Neuronal stem cell (in vitro differentiated cells): ENCODE data around the gene IDS.

Experiments used
- DNase-seq: peaks from one replicate; pipeline ENCODE4 v3.0.0-alpha.2; 2013; ENCODE audit warnings: low spot score
- H2AFZ ChIP-seq: one replicate; pipeline ENCODE4 v1.6.1; 2013; ENCODE audit warnings: mild to moderate bottlenecking, low read length, inconsistent platforms
- H2AK5ac ChIP-seq: 2 replicates; pipeline ENCODE4 v1.6.1; 2013; ENCODE audit warnings: low read depth, mild to moderate bottlenecking, inconsistent platforms, low read length, moderate library complexity, mixed read lengths
- H2BK120ac ChIP-seq: 2 replicates; pipeline ENCODE4 v1.6.1; 2013; ENCODE audit warnings: low read depth, mild to moderate bottlenecking, inconsistent platforms, low read length, moderate library complexity, mixed read lengths
- H2BK12ac ChIP-seq: one replicate; pipeline ENCODE4 v1.6.1; 2013; ENCODE audit warnings: low read length, inconsistent platforms
- H2BK15ac ChIP-seq: 2 replicates; pipeline ENCODE4 v1.6.1; 2013; ENCODE audit warnings: mild to moderate bottlenecking, low read length, inconsistent platforms, mixed read lengths
- H2BK5ac ChIP-seq: one replicate; pipeline ENCODE4 v1.6.1; 2013; ENCODE audit warnings: inconsistent platforms, mild to moderate bottlenecking, low read length, moderate library complexity
- H3K14ac ChIP-seq: one replicate; pipeline ENCODE4 v1.6.1; 2013; ENCODE audit warnings: low read length, inconsistent platforms
- H3K18ac ChIP-seq: 2 replicates; pipeline ENCODE4 v1.6.1; 2013; ENCODE audit warnings: low read length, inconsistent platforms
- H3K23ac ChIP-seq: 2 replicates; pipeline ENCODE4 v1.6.1; 2013; ENCODE audit warnings: low read depth, mild to moderate bottlenecking, mixed read lengths, low read length, inconsistent platforms; ENCODE audit not compliant: poor library complexity
- H3K27ac ChIP-seq: replicated peaks from 3 replicates; pipeline ENCODE4 v1.5.1; 2013; ENCODE audit warnings: low read length, inconsistent platforms
- H3K27me3 ChIP-seq, 3 experiments: 2 replicates each; pipeline ENCODE4 v1.6.1; 2013; ENCODE audit warnings: low read length in 3 of 3, mild to moderate bottlenecking in 2 of 3, inconsistent platforms in 1 of 3, low read depth in 1 of 3, mixed read lengths in 1 of 3, moderate library complexity in 1 of 3; ENCODE audit not compliant: control insufficient read depth in 3 of 3, insufficient read depth in 3 of 3
- H3K36me3 ChIP-seq, 2 donors: replicated peaks in 1 of 2; 2 replicates each; pipeline ENCODE4 v1.6.1; 2013; ENCODE audit warnings: low read length in 2 of 2; ENCODE audit not compliant: control insufficient read depth in 2 of 2, insufficient read depth in 2 of 2
- H3K4ac ChIP-seq: 2 replicates; pipeline ENCODE4 v1.6.1; 2013; ENCODE audit warnings: inconsistent platforms, mild to moderate bottlenecking, low read length, moderate library complexity
- H3K4me1 ChIP-seq, 2 donors: 1 replicate in 1 of 2; 2 replicates in 1 of 2; pipeline ENCODE4 v1.6.1; 2013; ENCODE audit warnings: low read length in 2 of 2, low read depth in 1 of 2; ENCODE audit not compliant: control insufficient read depth in 2 of 2, insufficient read depth in 1 of 2
- H3K4me2 ChIP-seq: one replicate; pipeline ENCODE4 v1.6.1; 2013; ENCODE audit warnings: mild to moderate bottlenecking, low read length, inconsistent platforms; ENCODE audit not compliant: insufficient read depth, poor library complexity, severe bottlenecking
- H3K4me3 ChIP-seq, 2 donors: 2 replicates each; pipeline ENCODE4 v1.5.1; 2013; ENCODE audit warnings: low read length in 2 of 2, mild to moderate bottlenecking in 2 of 2, inconsistent platforms in 1 of 2, moderate library complexity in 1 of 2
- H3K79me1 ChIP-seq: one replicate; pipeline ENCODE4 v1.6.1; 2013; ENCODE audit warnings: low read depth, mild to moderate bottlenecking, inconsistent platforms, low read length, moderate library complexity
- H3K9ac ChIP-seq: one replicate; pipeline ENCODE4 v1.6.1; 2013; ENCODE audit warnings: mild to moderate bottlenecking, low read depth, low read length, inconsistent platforms; ENCODE audit not compliant: poor library complexity
- H3K9me3 ChIP-seq, 2 donors: replicated peaks in 1 of 2; 2 replicates each; pipeline versions ENCODE3 to v1.6.1; 2013; ENCODE audit warnings: low read length in 2 of 2, mild to moderate bottlenecking in 2 of 2, inconsistent platforms in 1 of 2, low read depth in 1 of 2, mixed read lengths in 1 of 2, moderate library complexity in 1 of 2; ENCODE audit not compliant: control insufficient read depth in 2 of 2, insufficient read depth in 1 of 2
- H4K8ac ChIP-seq: one replicate; pipeline ENCODE4 v1.6.1; 2013; ENCODE audit warnings: low read depth, mild to moderate bottlenecking, inconsistent platforms, low read length, moderate library complexity
- H4K91ac ChIP-seq: one replicate; pipeline ENCODE4 v1.6.1; 2013; ENCODE audit warnings: low read length, low read depth, mild to moderate bottlenecking, inconsistent platforms; ENCODE audit not compliant: poor library complexity
- WGBS, 2 donors: extraction: QIAGEN DNeasy Blood & Tissue Kit; methylation state at CpG; one replicate each; pipeline ENCODE4 v1.1.7; 2013; ENCODE audit warnings: missing lambda C conversion rate in 2 of 2, mixed read lengths in 1 of 2; ENCODE audit not compliant: insufficient read length in 2 of 2, insufficient replicate concordance in 1 of 2; ENCODE audit errors: extremely low coverage in 2 of 2; 5-methylcytosine and 5-hydroxymethylcytosine counted together

The IDS gene

DNA sequence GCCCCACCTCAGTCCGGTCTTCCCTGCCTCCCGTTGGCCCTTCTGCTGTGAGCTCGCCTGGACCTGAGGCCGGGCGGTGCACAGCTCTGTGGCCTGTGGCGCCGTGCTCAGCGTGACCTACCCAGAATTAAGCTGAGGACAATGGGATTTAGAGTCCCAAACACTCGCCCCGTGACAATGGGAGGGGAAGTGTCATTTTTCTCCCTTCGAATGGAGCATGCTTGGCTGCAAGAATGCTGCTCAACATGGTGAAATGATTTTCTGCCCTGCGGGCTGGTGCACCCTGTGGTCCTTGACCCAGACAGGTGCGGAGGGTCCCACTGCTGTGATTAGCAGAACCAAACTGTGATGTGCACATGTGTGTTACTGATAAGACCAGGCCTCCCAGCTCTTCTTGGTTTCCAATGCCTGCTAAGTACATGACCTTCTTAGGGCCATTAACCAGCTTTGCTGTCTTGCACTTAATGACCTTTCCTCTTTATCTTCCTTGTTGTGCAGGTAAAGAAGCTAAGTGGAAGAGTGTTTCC is 36.5 kb upstream of the IDS start:
- Histone ChIP-seq H3K79me1 (no peaks in the 10 kb centered on the region), H4K8ac (no peak overlapping the region), H2BK120ac (no peak overlapping the region), H2BK5ac (no peak overlapping the region), H3K4me1 (no peaks in the 10 kb centered on the region), H3K9ac (no peak overlapping the region), H3K36me3 (no peaks in the 10 kb centered on the region), H2AK5ac (no peak overlapping the region), H3K4me3 (peak overlapping the region; percentile 57 to 89), H2AFZ (peak overlapping the region; percentile 85), H3K9me3 (no peaks in the 10 kb centered on the region), H3K27me3 (no peaks in the 10 kb centered on the region), H3K14ac (no peak overlapping the region), H3K4me2 (peak overlapping the region; percentile 83), H3K27ac (no peak overlapping the region), H4K91ac (no peak overlapping the region), H3K23ac (no peak overlapping the region), H2BK15ac (no peak overlapping the region), H2BK12ac (no peak overlapping the region), H3K18ac (peak overlapping the region; percentile 17), H3K4ac (no peak overlapping the region)
- no peak for DNase-seq
- no CpG with 5 or more reads among the region's 13 CpGs for WGBS, 2 donors

DNA sequence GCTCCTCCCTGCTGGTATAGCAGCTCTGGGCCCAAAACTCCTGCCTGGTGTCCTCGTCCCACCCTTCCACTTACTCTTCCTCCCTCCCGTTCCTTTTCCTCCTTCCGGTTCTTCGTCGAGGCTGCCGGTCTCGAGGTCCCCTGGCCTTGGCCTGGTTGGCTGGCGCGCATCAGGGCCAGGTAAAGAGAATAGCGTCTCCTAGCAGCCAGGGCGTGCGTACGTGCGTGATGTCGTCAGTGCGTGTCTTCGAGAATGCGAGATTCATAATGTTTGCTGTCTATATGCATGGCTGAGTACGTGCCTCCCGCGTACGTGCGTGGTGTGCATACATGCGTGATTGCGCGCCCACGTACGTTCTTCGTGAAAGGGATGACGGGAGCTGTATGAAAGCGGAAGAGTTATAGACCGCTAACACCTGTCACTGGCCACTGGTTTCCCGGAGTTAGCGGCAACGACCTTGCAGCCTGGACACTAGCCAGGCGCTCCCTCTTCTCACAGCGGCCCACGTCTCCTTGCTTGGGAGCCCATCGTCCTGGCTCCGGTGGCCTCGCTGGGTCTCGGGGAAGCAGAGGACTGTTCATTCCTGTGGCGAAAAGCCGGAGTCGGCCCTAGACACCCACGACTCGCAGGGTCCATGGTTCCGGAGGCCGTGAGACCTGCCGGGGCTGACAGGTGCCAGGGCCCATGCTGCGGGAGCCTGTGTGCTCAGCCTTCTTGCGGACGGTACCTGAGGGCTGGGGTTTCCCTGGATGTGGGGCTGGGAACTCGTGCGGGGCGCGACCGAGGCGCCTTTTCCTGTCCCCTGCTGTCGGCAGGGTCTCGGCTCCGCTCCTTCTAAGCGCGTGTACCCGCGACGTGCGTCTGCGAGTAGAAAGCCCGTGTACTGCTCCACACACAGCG is 35.8 kb upstream of the IDS start, which contains the start of gene EOLA1:
TSS of gene EOLA1 (plus strand) at position 392 of the 900 bp plus-strand sequence. CDS start 4,619 bp downstream, outside the sequence.
- Histone ChIP-seq H3K23ac (no peak within 1 kb of the TSS), H3K36me3 (no peaks in the 10 kb centered on the region), H3K4me1 (no peaks in the 10 kb centered on the region), H2AK5ac (no peak within 1 kb of the TSS), H2BK12ac (no peak within 1 kb of the TSS), H3K4me3 (peak within 1 kb of the TSS; percentile 57 to 89), H4K8ac (no peak within 1 kb of the TSS), H2AFZ (peak within 1 kb of the TSS; percentile 93), H3K27me3 (no peaks in the 10 kb centered on the region), H3K9ac (peak within 1 kb of the TSS; percentile 83), H3K79me1 (no peaks in the 10 kb centered on the region), H2BK120ac (no peak within 1 kb of the TSS), H3K4ac (no peak within 1 kb of the TSS), H3K9me3 (no peaks in the 10 kb centered on the region), H3K14ac (no peak within 1 kb of the TSS), H2BK15ac (no peak within 1 kb of the TSS), H2BK5ac (peak within 1 kb of the TSS; percentile 39), H4K91ac (no peak within 1 kb of the TSS), H3K27ac (peak within 1 kb of the TSS; percentile 88), H3K4me2 (peak within 1 kb of the TSS; percentile 83), H3K18ac (peak within 1 kb of the TSS; percentile 71)
- no CpG with 5 or more reads among the region's 71 CpGs for WGBS, 2 donors
- no peak for DNase-seq

DNA sequence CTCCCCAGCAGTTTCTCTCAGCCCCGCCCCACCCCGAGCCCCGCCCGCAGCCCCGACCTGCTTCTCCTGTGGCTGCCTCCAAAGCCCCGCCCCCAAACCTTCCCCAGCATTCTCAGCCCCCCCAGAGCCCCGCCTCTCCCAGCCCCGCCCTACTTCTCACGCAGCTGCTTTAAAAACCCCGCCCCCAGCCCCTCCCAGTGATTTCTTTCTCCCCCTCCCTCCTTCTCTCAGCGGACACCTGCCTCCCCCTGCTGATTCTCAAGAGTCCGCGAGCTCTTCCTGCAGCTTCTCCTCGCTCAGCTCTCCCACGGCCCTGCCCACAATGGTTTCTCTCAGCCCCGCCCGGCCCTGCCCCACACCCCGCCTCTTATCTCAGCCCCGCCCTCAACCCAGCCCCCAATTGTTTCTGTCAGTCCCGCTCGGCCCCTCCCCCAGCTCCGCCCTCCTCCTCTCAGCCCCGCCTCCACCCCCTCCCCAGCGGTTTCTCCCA is 35.1 kb upstream of the IDS start:
- no CpG with 5 or more reads among the region's 24 CpGs for WGBS, 2 donors
- DNase-seq, result peak; percentile 78
- H2AK5ac ChIP-seq, result no peak overlapping the region
- H3K4me1 ChIP-seq, result no peaks in the 10 kb centered on the region
- no peak overlapping the region for H3K23ac ChIP-seq
- H3K4ac ChIP-seq, result no peak overlapping the region
- H4K8ac ChIP-seq, result no peak overlapping the region
- no peaks in the 10 kb centered on the region for H3K79me1 ChIP-seq
- no peaks in the 10 kb centered on the region for H3K27me3 ChIP-seq
- no peak overlapping the region for H3K14ac ChIP-seq
- H3K27ac ChIP-seq, result peak overlapping the region; percentile 88
- H3K9ac ChIP-seq, result no peak overlapping the region
- peak overlapping the region; percentile 85 for H2AFZ ChIP-seq
- peak overlapping the region; percentile 57 to 89 for H3K4me3 ChIP-seq
- H3K9me3 ChIP-seq, result no peaks in the 10 kb centered on the region
- no peak overlapping the region for H2BK12ac ChIP-seq
- H2BK15ac ChIP-seq, result no peak overlapping the region
- no peak overlapping the region for H3K18ac ChIP-seq
- no peaks in the 10 kb centered on the region for H3K36me3 ChIP-seq
- no peak overlapping the region for H4K91ac ChIP-seq
- H3K4me2 ChIP-seq, result peak overlapping the region; percentile 83
- no peak overlapping the region for H2BK120ac ChIP-seq
- peak overlapping the region; percentile 24 for H2BK5ac ChIP-seq
